Measurements from ENCODE around the gene MTHFD1.

The MTHFD1 gene

DNA sequence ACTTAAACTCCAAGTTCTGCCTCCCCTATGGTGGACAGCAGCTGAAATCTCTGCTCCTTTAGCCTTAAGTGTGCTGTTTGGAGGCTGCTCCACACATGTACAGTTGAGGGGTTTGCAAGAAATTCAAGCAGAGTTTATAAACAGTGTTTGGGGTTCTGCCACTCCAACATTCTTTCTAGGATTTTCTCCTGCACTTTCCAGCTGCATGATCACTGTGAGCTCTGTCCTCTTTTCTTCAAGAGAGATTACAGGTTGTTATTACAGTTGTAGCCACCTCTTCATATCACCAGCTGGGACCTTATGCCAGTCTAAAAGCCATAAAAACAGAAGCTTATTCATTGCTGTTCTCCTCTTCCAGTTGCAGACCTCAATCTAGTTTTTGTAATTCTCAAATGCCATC is 107.1 kb downstream of the MTHFD1 start:
- DNase-seq (ENCODE audit: low spot score) = no peak
- TF ChIP-seq CTCF (IDR thresholded peaks at IDR 0.05; ENCODE audit: borderline replicate concordance, control extremely low read depth, extremely low read depth, insufficient read depth, missing control alignments) = no peak
- in situ Hi-C loops (cut with MboI; ENCODE audit: low sequenced_read_pairs, unreplicated experiment) = no loop called here

DNA sequence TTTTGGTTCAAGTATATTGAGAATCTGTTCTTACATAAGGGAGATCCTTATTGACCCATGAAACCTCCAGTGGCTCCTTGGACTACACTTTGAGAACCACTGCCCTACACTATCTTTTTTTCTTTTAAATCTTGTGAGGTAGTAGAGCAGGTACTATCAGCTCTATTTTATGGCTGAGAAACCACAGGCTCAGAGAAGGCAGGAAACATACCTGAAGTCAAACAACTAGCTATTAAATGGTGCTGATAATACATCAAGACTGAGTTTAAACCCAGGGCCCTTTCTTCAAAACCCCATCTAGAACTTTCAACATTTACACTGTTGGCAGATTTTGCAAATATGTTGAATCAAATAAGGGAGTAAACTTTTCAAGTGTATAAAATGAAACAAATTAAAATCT is 108.6 kb downstream of the MTHFD1 start:
- in situ Hi-C loops (cut with MboI; ENCODE audit: low sequenced_read_pairs, unreplicated experiment) = no loop called here
- DNase-seq (ENCODE audit: low spot score) = no peak
- TF ChIP-seq CTCF (IDR thresholded peaks at IDR 0.05; ENCODE audit: borderline replicate concordance, control extremely low read depth, extremely low read depth, insufficient read depth, missing control alignments) = no peak

DNA sequence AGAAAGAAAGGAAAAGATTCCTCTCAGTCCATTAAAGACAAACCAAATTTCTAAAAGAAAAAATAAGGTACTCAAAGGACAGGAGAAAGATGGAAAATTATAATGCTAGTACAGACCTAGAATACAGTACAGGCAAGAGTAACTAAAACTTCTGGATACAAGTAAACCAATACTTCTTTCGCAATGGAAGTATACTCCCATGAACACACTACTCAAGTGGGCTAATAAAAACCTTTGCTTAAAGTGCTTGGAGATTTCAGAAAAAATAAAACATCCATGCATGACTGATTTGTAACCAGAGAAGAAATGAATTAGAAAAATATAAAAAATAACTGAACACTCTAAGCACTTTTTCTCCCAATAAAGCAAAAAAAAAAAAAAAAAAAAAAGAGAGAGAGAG is 111.9 kb downstream of the MTHFD1 start:
- DNase-seq (ENCODE audit: low spot score) = no peak
- in situ Hi-C loops (cut with MboI; ENCODE audit: low sequenced_read_pairs, unreplicated experiment) = no loop called here

GRCh38 chr14:64501411-64502171 is 113.4 kb downstream of the MTHFD1 start:
- in situ Hi-C loops (cut with MboI; ENCODE audit: low sequenced_read_pairs, unreplicated experiment) = no loop called here

More for the DNA sequence above, 111.9 kb downstream of the MTHFD1 start:
- no peak for TF ChIP-seq CTCF (IDR thresholded peaks at IDR 0.05; ENCODE audit: borderline replicate concordance, control extremely low read depth, extremely low read depth, insufficient read depth, missing control alignments)

GRCh38 chr14:64502456-64502855 is 114.3 kb downstream of the MTHFD1 start:
- no peak for DNase-seq (ENCODE audit: low spot score)
- in situ Hi-C loops (cut with MboI; ENCODE audit: low sequenced_read_pairs, unreplicated experiment) = no loop called here
- TF ChIP-seq CTCF (IDR thresholded peaks at IDR 0.05; ENCODE audit: borderline replicate concordance, control extremely low read depth, extremely low read depth, insufficient read depth, missing control alignments) = no peak

More at GRCh38 chr14:64501411-64502171, 113.4 kb downstream of the MTHFD1 start:
- no peak for TF ChIP-seq CTCF (IDR thresholded peaks at IDR 0.05; ENCODE audit: borderline replicate concordance, control extremely low read depth, extremely low read depth, insufficient read depth, missing control alignments)
- DNase-seq (ENCODE audit: low spot score) = no peak

- in situ Hi-C loops (cut with MboI; ENCODE audit: low sequenced_read_pairs, unreplicated experiment) = no loop called here
- DNase-seq (ENCODE audit: low spot score) = no peak
- no peak for TF ChIP-seq CTCF (IDR thresholded peaks at IDR 0.05; ENCODE audit: borderline replicate concordance, control extremely low read depth, extremely low read depth, insufficient read depth, missing control alignments)
Observed at GRCh38 chr14:64502887-64503433, 114.8 kb downstream of the MTHFD1 start.
